Stimulated activated naive CD4-positive, alpha-beta T cell (primary cell): Measurements from ENCODE around the gene POR.
A peak's percentile ranks its signal among the peaks of the same experiment; 100 is the strongest.

Source experiments
- DNase-seq, 6 experiments: peaks; one replicate each; lab custom pipeline; 2025; lab: John Stamatoyannopoulos, UW

Gene POR

DNA sequence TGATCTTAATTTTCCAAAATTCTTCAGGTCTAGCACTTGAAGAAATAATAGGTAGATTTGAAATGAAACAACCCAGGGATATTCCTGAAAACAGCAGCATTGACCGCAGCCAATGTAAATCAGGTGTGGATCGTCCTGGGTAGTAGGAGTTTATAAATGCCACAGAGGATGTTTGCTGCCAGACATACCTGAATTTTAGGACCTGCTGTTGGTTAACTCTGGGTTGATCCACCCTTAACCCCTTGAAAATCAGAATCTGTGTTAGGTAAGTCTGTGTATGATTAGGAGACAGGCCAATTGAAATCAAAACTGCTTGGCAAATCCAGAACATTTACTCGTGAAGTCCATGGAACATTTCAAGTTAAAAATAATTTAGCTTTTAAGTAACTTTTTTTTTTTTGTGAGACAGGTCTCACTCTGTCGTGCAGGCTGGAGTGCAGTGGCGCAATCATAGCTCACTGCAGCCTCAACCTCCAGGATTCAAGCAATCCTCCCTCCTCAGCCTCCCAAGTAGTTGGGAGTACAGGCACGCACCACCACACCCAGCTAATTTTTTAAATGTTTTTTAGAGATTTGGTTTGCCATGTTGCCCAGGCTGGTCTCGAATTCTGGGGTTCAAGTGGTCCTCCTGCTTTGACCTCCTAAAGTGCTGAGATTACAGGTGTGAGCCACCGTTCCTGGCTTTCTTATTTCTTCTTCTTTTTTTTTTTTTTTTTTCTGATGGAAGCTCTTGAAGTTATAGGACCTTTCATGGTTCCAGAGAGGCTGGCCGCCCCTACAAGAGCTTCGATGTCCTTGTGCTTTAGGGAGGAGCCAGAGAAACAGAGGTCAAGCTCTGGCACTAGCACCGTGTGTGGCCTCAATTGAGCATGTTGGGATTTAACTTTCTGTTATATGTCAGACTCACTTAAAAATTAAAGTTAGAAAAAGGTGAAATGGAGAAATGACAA lies 2.0 kb downstream of the POR start:
- no peak for DNase-seq

GRCh38 chr7:75920431-75921161 lies 5.6 kb downstream of the POR start:
- peak in 2 of 6 experiments; percentile 11 to 12 for DNase-seq

GRCh38 chr7:75921479-75921878 lies 6.5 kb downstream of the POR start:
- DNase-seq = no peak

GRCh38 chr7:75922966-75923603 lies 8.1 kb downstream of the POR start:
- no peak for DNase-seq

DNA sequence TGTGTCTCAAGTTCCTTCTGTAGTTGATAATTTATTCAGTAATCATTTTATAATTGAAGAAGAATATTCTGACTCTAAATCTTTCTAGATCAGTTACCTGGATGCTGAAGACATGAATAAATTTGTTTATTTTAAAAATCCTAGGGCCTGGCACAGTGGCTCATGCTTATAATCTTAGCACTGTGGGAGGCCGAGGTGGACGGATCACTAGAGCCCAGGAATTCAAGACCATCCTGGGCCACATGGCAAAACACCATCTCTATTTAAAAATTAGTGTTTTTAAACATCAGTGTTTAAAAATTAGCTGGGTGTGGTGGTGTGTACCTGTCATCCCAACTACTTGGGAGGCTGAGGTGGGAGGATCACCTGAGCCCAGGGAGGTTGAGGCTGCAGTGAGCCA lies 9.3 kb downstream of the POR start:
- DNase-seq = no peak

GRCh38 chr7:75924889-75925288 lies 9.9 kb downstream of the POR start:
- no peak for DNase-seq

- no peak for DNase-seq
Observed at GRCh38 chr7:75925717-75926435, 10.9 kb downstream of the POR start.

- DNase-seq = peak in 5 of 6 experiments; percentile 5 to 47 (median 10)
Observed at GRCh38 chr7:75928568-75928914, 13.6 kb downstream of the POR start.

- DNase-seq = no peak
Observed at GRCh38 chr7:75931680-75932079, 16.7 kb downstream of the POR start.

DNA sequence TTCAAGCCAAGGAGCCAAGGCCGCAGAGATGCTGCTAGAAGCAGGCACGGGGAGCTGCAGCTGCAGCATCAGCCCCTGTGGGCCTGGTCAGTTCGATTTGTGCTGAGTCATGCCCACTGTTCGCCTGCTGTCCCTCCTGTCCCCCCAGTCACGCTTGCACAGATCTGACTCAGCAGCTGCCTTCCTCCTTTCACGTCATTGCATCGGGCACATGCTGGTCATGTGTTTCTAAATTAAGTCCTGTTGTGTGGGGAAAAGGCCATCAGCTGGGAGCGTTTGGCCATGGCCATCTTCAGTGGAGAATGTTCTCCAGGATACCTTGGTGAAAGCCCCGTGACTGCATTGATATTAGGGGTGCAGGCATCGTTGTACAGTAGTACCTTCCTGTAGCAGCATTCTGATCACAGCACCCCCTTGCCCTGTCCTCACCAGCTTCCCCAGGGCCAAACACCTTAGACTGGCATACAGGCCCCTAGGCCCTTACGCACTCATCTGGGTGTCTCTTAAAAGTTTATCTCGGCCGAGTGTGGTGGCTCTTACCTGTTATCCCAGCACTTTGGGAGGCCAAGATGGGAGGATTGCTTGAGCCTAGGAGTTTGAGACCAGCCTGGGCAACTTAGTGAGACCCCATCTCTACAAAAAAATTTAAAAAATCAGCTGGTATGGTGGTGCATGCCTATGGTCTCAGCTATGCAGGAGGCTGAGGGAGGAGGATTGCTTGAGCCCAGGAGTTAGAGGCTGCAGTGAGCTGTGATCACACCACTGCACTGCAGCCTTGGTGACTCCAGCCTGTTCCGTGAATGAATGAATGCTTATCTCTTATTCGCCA lies 23.2 kb downstream of the POR start:
- no peak for DNase-seq

DNA sequence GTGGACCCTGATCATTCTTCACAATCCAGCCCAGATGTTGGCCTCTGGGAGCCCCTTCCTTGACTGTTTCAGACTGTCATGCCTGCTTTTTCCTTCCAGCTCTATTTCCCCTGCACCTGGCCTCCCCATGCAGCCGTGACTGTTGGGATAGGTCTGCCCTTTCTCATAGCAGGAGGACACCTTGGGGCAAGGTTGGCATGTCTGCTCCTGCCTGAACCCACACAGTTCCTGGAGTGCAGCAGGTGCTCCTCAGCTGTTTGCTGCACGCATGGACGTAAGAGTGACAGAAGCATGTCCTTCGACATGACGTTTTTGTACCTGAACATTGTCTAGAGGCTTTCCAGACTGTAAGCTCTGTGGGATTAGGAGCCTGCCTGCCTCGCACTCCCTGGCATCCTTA lies 24.0 kb downstream of the POR start:
- no peak for DNase-seq

DNA sequence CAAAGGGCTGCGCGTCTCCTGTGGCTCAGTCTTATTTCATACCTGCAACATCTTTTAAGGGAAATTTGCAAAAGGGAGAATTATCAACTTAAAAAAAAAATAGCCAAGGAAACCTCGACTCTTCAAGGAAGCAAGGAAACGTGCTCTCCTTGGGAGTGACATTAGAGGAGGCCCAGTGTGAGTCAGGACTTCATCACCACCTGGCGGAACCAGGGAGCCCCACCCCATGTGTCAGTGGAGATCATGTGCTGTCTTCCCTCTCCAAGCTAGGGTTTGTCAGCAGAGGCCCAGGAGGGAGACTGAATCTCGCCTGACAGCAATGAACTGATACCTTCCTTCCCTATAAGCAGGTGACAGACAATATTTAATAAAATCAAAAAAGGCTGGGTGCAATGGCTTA lies 28.9 kb downstream of the POR start:
- no peak for DNase-seq

- no peak for DNase-seq
Observed at GRCh38 chr7:75944507-75944906, 29.6 kb downstream of the POR start.

DNA sequence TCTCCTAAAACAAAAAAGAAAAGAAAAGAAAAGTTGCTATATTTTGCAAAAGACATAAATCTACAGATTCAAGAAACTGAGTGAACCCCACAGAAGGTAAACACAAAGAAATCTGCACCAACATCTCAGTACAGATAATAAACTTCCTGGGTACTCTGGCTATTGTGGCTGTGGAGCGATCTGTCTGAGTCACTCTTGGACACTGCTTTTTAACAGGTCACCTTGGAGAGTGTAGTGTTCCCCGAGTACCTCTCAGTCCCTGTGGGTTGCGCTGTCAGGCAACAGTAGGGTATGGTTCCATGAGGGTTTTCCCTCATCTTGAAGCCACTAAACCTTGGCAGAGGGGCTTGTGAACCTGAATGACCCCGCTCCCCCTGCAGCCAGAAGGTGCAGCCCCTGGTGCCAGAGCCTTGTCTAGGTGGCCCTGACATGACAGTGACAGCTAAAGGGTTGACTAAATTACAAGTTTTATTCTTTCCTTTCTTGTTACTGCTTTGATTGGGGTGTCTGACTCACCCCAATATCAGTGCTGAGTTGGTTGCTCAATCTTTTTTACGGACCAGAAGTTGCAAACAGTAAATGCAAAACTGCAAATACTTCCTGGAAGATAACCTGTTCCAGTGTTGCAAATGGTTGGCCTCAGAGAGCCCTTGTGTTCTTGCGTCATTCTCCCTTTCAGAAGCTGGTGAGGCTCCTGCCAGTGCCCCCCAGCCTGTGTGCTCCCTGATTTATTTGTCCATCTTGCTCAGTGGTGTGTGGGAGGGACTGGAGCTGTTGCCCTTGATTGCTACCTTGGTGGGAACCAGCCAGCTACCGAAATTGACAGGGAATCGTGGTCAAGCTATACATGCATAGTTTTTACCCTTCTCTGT lies 30.6 kb downstream of the POR start:
- no peak for DNase-seq

- DNase-seq = no peak
Observed at GRCh38 chr7:75946207-75946855, 31.4 kb downstream of the POR start.

DNA sequence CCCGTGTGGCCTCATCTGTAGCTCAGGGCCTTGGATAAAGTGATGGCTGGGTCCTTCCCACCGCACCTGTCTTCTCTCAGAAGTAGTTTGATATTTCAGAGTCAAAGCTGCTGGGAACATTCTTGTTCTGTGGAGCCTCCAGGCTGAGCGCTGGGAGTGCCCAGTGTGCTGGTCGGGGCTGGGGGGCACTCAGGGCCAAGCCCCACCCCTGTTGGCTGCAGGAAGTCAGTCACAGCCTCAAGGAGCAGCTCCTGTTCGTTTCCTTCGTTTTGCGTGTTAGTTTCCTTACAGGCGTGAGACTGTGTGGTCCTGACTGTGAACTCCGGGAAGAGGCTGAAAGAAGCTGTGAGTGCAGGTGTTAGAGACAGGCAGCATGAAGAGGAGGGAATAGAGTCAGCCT lies 33.2 kb downstream of the POR start:
- no peak for DNase-seq

- no peak for DNase-seq
Observed at GRCh38 chr7:75950111-75950681, 35.2 kb downstream of the POR start.

DNA sequence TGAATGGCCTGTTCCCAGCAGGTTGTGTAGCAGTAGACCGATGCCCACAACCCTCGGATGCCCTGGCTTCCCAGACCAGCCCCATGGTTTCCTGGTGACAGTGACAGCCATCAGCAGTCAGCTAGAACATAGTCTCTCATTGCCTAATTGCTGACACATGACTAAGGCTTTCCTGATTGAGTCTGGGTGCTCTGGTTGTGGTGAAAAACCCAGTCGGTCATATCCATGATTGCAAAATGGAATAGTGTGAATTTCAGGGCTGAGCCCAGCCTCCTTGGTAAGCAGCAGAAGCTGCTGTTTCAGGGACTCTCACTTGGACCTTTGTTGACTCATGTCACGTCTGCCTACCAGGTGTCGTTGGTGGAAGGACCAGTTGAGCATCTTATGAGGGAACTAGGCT lies 36.6 kb downstream of the POR start:
- DNase-seq = no peak

- DNase-seq = no peak
Observed at GRCh38 chr7:75953431-75953830, 38.5 kb downstream of the POR start.
